K562 (cell line): ENCODE results near the gene VAMP8. TPM values are rescaled to one million over a fixed set of nuclear protein-coding genes. Genes with fewer than 3 reads are reported as not detected.

ENCODE experiments used
- BCOR ChIP-seq: fragments of 450-650 bp; IDR thresholded peaks from 2 replicates; pipeline ENCODE4 v1.6.1; 2016
- C11orf30 ChIP-seq: fragments of 450-650 bp; IDR thresholded peaks from 2 replicates; pipeline ENCODE4 v1.6.1; 2016; ENCODE audit warnings: low read depth, mild to moderate bottlenecking
- EHMT2 ChIP-seq: fragments of 450-650 bp; IDR thresholded peaks from 2 replicates; pipeline ENCODE4 v1.6.1; 2018; ENCODE audit warnings: antibody characterized with exemption
- FOXM1 ChIP-seq, 2 experiments: fragments of 450-650 bp in 1 of 2; sonication (generic) in 1 of 2; formaldehyde crosslinking in 1 of 2; IDR thresholded peaks; 2 replicates each; pipeline versions ENCODE4 v1.6.1 to v1.9.0; 2017 to 2022; ENCODE audit warnings: low read depth in 2 of 2, mild to moderate bottlenecking in 2 of 2, missing genetic modification reagents in 1 of 2, moderate library complexity in 1 of 2
- IFI16 ChIP-seq: fragments of 250-450 bp; sonication (Bioruptor Pico); IDR thresholded peaks from 2 replicates; pipeline ENCODE4 v2.1.2; 2022; ENCODE audit warnings: mild to moderate bottlenecking, inconsistent platforms
- LCOR ChIP-seq: sonication (generic); formaldehyde crosslinking; IDR thresholded peaks from 2 replicates; pipeline ENCODE4 v1.8.0; 2022; ENCODE audit warnings: mild to moderate bottlenecking, missing genetic modification reagents
- NRF1 ChIP-seq, 2 experiments: fragments of 450-650 bp; IDR thresholded peaks in 1 of 2; conservative IDR thresholded peaks in 1 of 2; 2 replicates each; pipeline ENCODE4 v1.6.1; 2014; ENCODE audit warnings: mild to moderate bottlenecking in 2 of 2
- PURB ChIP-seq: sonication (generic); formaldehyde crosslinking; IDR thresholded peaks from 2 replicates; pipeline ENCODE4 v1.9.0; 2021; ENCODE audit warnings: low read depth, mild to moderate bottlenecking, missing genetic modification reagents
- SRF ChIP-seq, 2 experiments: fragments of 250-450, 450-650 bp in 1 of 2; sonication (Bioruptor Pico) in 1 of 2; sonication (generic) in 1 of 2; formaldehyde crosslinking; IDR thresholded peaks; 2 replicates each; pipeline versions ENCODE4 v1.5.0 to v1.5.1; 2020 to 2022; ENCODE audit warnings: mild to moderate bottlenecking in 1 of 2, missing genetic modification reagents in 1 of 2
- STAT5B ChIP-seq: fragments of 250-450 bp; sonication (Bioruptor Pico); IDR thresholded peaks from 2 replicates; pipeline ENCODE4 v1.8.0; 2021; ENCODE audit warnings: mild to moderate bottlenecking, inconsistent platforms
- ZNF316 ChIP-seq: fragments of 450-650 bp; IDR thresholded peaks from 2 replicates; pipeline ENCODE4 v1.6.1; 2016
- ZNF707 ChIP-seq: fragments of 250-450 bp; sonication (Bioruptor Pico); conservative IDR thresholded peaks from 2 replicates; pipeline ENCODE4 v1.8.0; 2022; ENCODE audit warnings: inconsistent platforms, mild to moderate bottlenecking, moderate library complexity
- ZNF75A ChIP-seq: fragments of 450-650 bp; formaldehyde crosslinking; IDR thresholded peaks from 2 replicates; pipeline ENCODE4 v1.4.0; 2020; ENCODE audit warnings: mild to moderate bottlenecking
- polyA plus RNA-seq, 8 experiments: library from polyadenylated mRNA; depleted of rRNA in 4 of 8; stranded (reverse) in 5 of 8; unstranded in 3 of 8; fragments of >200 nt; fragmentation: Nextera tagmentation in 2 of 8; fragmentation: Illumina TruSeq in 1 of 8; extraction: Ambion mirVana in 2 of 8; extraction: Trizol in 1 of 8; gene quantifications; 2 replicates each; pipeline versions ENCODE4 v1.2.1 to v1.2.3, GENCODE V29; 2011 to 2014; ENCODE audit warnings: inconsistent platforms in 1 of 8, missing spikeins in 1 of 8
- total RNA-seq, 7 experiments: library from RNA; depleted of rRNA in 6 of 7; stranded (reverse); fragments of >200 nt in 6 of 7; fragmentation: Illumina TruSeq in 2 of 7; extraction: Trizol in 2 of 7; gene quantifications; 2 replicates each; pipeline versions ENCODE4 v1.2.1 to v1.2.3, GENCODE V29; 2011 to 2021; ENCODE audit warnings: low replicate concordance in 1 of 7
- TF ChIP-seq, protein P1 (sequence below): fragments of 450-650 bp; IDR thresholded peaks from one replicate; pipeline ENCODE4 v1.6.1; 2018; ENCODE audit warnings: mild to moderate bottlenecking, moderate library complexity; ENCODE audit not compliant: partially characterized antibody
- TF ChIP-seq, protein P2 (sequence below): fragments of 250-450 bp; sonication (Bioruptor Pico); IDR thresholded peaks from 2 replicates; pipeline ENCODE4 v1.8.0; 2021; ENCODE audit warnings: borderline replicate concordance, mild to moderate bottlenecking, moderate library complexity; ENCODE audit not compliant: poor library complexity, severe bottlenecking
- TF ChIP-seq, protein P3 (sequence below): sonication (generic); formaldehyde crosslinking; IDR thresholded peaks from 2 replicates; pipeline ENCODE4 v1.8.0; 2022; ENCODE audit warnings: mild to moderate bottlenecking, missing genetic modification reagents
- TF ChIP-seq, protein P4 (sequence below): fragments of 450-650 bp; IDR thresholded peaks from 2 replicates; pipeline ENCODE4 v1.6.1; 2016; ENCODE audit warnings: borderline replicate concordance
- TF ChIP-seq, protein P5 (sequence below): fragments of 250-450 bp; sonication (Bioruptor Pico); IDR thresholded peaks from 2 replicates; pipeline ENCODE4 v1.8.0; 2022; ENCODE audit warnings: moderate library complexity, mild to moderate bottlenecking, inconsistent platforms

Gene VAMP8
- total and polyA plus RNA-seq, 9 of the 15 experiments (the other 6 are each of a cell fraction or from before 2014, with no cell fraction given) = 107 to 571 (median 248) TPM

DNA sequence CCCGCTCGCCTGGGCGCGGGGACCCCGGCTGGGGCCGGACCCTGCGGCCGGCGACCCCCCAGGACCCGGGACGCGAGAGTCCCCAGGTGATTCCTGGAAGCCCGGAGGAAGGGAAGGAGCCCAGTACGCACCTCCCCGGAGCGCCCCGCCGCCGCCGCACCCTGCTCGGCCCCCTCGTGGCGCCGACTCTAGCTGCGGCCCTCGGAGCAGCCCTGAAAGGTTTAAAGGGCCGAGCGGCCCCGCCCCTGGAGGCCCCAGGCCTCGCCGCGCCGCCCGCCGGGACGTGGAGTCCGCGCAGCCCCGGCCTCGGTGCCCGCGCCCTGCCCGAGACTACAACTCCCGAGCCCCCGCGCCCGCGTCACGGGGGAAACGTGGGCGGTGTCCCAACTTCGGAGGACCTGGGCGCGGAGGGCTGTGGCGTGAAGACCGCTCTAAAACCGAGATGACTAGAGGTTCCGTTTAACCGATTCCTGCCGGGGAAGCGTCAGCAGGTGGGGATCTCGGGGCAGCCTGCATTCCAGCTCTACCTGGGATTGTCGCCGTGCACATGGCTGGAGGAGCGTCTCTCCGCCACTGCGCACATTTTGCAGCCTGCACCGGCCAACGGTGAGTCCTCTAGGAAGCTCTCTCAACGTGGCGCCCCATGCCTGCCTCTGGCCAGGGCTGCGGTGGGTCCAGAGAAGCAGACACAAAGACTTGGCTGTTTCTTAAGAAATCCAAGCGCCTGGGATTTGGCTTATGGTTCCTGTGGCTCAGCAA lies 25.3 kb downstream of the VAMP8 start, which contains the start of gene TMEM150A (continued):
- TF ChIP-seq C11orf30 (no peak), SRF (CRISPR knock-in tag; IDR thresholded peaks at IDR 0.05) (no peak), PURB (CRISPR knock-in tag) (no peak), IFI16 (no peak), STAT5B (no peak), ZNF75A (no peak), EHMT2 (no peak), FOXM1 (IDR thresholded peaks at IDR 0.05; ENCODE audit: low read depth) (no peak), FOXM1 (CRISPR knock-in tag; IDR thresholded peaks at IDR 0.05; ENCODE audit: low read depth) (0 out of 2 replicates have a peak, but pooled peaks have one; percentile 30), ZNF707 (CRISPR knock-in tag) (no peak), LCOR (CRISPR knock-in tag) (0 out of 2 replicates have a peak, but pooled peaks have one; percentile 58), BCOR (no peak), NRF1 (conservative IDR thresholded peaks at IDR 0.05 in 1 of 2, IDR thresholded peaks at IDR 0.05 in 1 of 2) (peak; percentile 83 to 85), ZNF316 (no peak)
- TF ChIP-seq, protein P1, sequence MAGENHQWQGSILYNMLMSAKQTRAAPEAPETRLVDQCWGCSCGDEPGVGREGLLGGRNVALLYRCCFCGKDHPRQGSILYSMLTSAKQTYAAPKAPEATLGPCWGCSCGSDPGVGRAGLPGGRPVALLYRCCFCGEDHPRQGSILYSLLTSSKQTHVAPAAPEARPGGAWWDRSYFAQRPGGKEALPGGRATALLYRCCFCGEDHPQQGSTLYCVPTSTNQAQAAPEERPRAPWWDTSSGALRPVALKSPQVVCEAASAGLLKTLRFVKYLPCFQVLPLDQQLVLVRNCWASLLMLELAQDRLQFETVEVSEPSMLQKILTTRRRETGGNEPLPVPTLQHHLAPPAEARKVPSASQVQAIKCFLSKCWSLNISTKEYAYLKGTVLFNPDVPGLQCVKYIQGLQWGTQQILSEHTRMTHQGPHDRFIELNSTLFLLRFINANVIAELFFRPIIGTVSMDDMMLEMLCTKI = no peak
- TF ChIP-seq, protein P2, sequence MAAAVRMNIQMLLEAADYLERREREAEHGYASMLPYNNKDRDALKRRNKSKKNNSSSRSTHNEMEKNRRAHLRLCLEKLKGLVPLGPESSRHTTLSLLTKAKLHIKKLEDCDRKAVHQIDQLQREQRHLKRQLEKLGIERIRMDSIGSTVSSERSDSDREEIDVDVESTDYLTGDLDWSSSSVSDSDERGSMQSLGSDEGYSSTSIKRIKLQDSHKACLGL (CRISPR knock-in tag) = peak; percentile 42
- TF ChIP-seq, protein P3, sequence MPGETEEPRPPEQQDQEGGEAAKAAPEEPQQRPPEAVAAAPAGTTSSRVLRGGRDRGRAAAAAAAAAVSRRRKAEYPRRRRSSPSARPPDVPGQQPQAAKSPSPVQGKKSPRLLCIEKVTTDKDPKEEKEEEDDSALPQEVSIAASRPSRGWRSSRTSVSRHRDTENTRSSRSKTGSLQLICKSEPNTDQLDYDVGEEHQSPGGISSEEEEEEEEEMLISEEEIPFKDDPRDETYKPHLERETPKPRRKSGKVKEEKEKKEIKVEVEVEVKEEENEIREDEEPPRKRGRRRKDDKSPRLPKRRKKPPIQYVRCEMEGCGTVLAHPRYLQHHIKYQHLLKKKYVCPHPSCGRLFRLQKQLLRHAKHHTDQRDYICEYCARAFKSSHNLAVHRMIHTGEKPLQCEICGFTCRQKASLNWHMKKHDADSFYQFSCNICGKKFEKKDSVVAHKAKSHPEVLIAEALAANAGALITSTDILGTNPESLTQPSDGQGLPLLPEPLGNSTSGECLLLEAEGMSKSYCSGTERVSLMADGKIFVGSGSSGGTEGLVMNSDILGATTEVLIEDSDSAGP = 0 out of 2 replicates have a peak, but pooled peaks have one; percentile 24
- TF ChIP-seq, protein P4, sequence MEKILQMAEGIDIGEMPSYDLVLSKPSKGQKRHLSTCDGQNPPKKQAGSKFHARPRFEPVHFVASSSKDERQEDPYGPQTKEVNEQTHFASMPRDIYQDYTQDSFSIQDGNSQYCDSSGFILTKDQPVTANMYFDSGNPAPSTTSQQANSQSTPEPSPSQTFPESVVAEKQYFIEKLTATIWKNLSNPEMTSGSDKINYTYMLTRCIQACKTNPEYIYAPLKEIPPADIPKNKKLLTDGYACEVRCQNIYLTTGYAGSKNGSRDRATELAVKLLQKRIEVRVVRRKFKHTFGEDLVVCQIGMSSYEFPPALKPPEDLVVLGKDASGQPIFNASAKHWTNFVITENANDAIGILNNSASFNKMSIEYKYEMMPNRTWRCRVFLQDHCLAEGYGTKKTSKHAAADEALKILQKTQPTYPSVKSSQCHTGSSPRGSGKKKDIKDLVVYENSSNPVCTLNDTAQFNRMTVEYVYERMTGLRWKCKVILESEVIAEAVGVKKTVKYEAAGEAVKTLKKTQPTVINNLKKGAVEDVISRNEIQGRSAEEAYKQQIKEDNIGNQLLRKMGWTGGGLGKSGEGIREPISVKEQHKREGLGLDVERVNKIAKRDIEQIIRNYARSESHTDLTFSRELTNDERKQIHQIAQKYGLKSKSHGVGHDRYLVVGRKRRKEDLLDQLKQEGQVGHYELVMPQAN = peak; percentile 99
- TF ChIP-seq, protein P5, sequence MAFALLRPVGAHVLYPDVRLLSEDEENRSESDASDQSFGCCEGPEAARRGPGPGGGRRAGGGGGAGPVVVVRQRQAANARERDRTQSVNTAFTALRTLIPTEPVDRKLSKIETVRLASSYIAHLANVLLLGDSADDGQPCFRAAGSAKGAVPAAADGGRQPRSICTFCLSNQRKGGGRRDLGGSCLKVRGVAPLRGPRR (CRISPR knock-in tag) = no peak
